Measurements from ENCODE around the gene ALOX12. TPM values are rescaled to one million over a fixed set of nuclear protein-coding genes. Genes with fewer than 3 reads are reported as not detected.

ALOX12 gene
- total RNA-seq, 3 donors from 2014 or later, result not detected

DNA sequence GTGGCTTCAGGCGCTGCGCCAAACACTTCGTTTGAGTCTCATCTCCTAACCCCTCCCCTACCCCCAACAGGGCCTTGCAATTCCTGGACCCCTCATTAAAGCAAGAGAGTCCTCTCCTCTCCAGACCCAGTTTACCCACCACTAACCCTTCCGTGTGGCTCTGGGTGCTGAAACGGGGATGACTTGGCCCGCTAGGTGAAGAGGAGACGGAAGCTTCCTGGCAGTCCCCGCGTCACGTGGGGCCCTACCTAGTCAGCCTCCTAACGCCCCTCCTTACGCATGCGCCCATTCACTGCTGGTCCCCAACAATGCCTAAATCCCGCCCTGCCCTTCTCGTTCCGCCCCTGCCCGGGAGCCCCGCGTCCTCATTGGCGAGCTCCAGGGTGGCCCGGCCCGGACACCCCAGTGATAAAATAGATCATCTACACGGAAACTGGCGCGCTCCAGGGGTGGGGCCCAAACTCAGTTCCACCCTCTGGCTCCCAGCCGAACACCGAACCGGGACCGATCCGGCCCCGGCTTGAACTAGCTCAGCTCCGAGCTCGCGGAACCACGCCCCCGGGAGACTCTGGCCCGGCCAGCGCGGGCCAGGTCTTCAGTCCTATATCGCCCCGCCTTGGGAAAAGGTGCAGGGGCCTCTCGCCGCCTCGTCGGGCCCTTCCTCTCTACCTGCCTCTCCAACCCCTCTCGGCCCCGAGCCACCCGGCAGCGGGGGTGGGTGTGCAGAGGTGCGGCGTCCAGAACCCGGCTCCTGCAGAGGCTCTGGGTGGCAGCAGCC, 39.9 kb downstream of the ALOX12 start, which contains the start of gene SLC16A13:
SLC16A13 (plus strand) TSS at position 425 of the 778 bp plus-strand sequence. CDS start 368 bp downstream, outside the sequence.
- H3K27ac ChIP-seq, result peak within 1 kb of the TSS; percentile 94 to 96
- H3K4me3 ChIP-seq, result peak within 1 kb of the TSS; percentile 55 to 91 (median 71)
- TF ChIP-seq POLR2A (IDR thresholded peaks at IDR 0.05), result peak; percentile 24
- TF ChIP-seq, protein P1, sequence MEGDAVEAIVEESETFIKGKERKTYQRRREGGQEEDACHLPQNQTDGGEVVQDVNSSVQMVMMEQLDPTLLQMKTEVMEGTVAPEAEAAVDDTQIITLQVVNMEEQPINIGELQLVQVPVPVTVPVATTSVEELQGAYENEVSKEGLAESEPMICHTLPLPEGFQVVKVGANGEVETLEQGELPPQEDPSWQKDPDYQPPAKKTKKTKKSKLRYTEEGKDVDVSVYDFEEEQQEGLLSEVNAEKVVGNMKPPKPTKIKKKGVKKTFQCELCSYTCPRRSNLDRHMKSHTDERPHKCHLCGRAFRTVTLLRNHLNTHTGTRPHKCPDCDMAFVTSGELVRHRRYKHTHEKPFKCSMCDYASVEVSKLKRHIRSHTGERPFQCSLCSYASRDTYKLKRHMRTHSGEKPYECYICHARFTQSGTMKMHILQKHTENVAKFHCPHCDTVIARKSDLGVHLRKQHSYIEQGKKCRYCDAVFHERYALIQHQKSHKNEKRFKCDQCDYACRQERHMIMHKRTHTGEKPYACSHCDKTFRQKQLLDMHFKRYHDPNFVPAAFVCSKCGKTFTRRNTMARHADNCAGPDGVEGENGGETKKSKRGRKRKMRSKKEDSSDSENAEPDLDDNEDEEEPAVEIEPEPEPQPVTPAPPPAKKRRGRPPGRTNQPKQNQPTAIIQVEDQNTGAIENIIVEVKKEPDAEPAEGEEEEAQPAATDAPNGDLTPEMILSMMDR (IDR thresholded peaks at IDR 0.05), result peak in 2 of 3 donors; percentile 11 to 14
- TF ChIP-seq POLR2AphosphoS5 (IDR thresholded peaks at IDR 0.05), result peak; percentile 50 to 90 (median 70)

DNA sequence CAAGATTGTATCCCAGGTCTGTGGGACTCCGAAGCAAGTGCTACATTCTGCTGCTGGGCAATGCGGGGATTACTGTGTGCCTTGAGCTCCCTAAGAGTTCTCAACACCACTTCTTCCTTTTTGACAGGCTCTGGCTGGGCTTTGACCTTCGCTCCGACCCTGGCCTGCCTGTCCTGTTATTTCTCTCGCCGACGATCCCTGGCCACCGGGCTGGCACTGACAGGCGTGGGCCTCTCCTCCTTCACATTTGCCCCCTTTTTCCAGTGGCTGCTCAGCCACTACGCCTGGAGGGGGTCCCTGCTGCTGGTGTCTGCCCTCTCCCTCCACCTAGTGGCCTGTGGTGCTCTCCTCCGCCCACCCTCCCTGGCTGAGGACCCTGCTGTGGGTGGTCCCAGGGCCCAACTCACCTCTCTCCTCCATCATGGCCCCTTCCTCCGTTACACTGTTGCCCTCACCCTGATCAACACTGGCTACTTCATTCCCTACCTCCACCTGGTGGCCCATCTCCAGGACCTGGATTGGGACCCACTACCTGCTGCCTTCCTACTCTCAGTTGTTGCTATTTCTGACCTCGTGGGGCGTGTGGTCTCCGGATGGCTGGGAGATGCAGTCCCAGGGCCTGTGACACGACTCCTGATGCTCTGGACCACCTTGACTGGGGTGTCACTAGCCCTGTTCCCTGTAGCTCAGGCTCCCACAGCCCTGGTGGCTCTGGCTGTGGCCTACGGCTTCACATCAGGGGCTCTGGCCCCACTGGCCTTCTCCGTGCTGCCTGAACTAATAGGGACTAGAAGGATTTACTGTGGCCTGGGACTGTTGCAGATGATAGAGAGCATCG, 42.4 kb downstream of the ALOX12 start:
- Histone ChIP-seq H3K36me3 (no peaks in the 10 kb centered on the region), H3K27me3 (no peaks in the 10 kb centered on the region), H3K9me3 (no peaks in the 10 kb centered on the region), H3K4me3 (no peak overlapping the region), H3K27ac (peak overlapping the region in 1 of 2 donors; percentile 7), H3K4me1 (peaks cover 12 to 13% of the 10 kb centered on the region in 2 donors)
- no peak for DNase-seq (ENCODE audit: low spot score in 2 of 2)
- TF ChIP-seq POLR2A (IDR thresholded peaks at IDR 0.05) (no peak), POLR2AphosphoS5 (IDR thresholded peaks at IDR 0.05) (no peak)
- TF ChIP-seq, protein P1 (IDR thresholded peaks at IDR 0.05), result no peak
- intact Hi-C loops (cut with DNase I; ENCODE audit: low total_unique reads), result no loop called here

More for the DNA sequence above, 39.9 kb downstream of the ALOX12 start, which contains the start of gene SLC16A13:
- H3K36me3 ChIP-seq, result no peaks in the 10 kb centered on the region
- no peaks in the 10 kb centered on the region for H3K27me3 ChIP-seq
- H3K4me1 ChIP-seq, result peaks cover 0 to 8% of the 10 kb centered on the region in 2 donors
- intact Hi-C loops (cut with DNase I; ENCODE audit: low total_unique reads), result no loop called here
- DNase-seq (ENCODE audit: low spot score in 2 of 2), result peak; percentile 96 to 98
- no peaks in the 10 kb centered on the region for H3K9me3 ChIP-seq

DNA sequence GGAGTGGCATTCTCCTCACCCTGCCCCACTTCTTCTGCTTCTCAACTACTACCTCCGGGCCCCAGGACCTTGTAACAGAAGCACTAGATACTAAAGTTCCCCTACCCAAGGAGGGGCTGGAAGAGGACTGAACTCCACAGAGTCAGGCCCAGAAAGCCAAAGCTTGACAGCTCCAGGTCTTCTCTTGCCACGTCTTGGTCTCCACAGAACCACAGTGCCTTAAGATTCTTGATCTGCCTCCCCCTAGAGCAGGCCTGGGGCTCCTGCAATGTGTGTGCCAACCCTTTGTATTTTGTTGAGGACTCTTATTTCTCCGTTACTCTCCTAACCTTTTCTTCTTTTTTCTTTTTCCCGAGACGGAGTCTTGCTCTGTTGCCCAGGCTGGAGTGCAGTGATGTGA, 44.0 kb downstream of the ALOX12 start:
- intact Hi-C loops (cut with DNase I; ENCODE audit: low total_unique reads), result no loop called here
- H3K4me3 ChIP-seq, result no peak overlapping the region
- H3K27me3 ChIP-seq, result no peaks in the 10 kb centered on the region
- no peak for DNase-seq (ENCODE audit: low spot score in 2 of 2)
- no peaks in the 10 kb centered on the region for H3K36me3 ChIP-seq
- peaks cover 12 to 13% of the 10 kb centered on the region in 2 donors for H3K4me1 ChIP-seq
- no peaks in the 10 kb centered on the region for H3K9me3 ChIP-seq
- no peak overlapping the region for H3K27ac ChIP-seq
- TF ChIP-seq, protein P1 (IDR thresholded peaks at IDR 0.05), result no peak
- TF ChIP-seq POLR2AphosphoS5 (IDR thresholded peaks at IDR 0.05) (no peak), POLR2A (IDR thresholded peaks at IDR 0.05) (no peak)

DNA sequence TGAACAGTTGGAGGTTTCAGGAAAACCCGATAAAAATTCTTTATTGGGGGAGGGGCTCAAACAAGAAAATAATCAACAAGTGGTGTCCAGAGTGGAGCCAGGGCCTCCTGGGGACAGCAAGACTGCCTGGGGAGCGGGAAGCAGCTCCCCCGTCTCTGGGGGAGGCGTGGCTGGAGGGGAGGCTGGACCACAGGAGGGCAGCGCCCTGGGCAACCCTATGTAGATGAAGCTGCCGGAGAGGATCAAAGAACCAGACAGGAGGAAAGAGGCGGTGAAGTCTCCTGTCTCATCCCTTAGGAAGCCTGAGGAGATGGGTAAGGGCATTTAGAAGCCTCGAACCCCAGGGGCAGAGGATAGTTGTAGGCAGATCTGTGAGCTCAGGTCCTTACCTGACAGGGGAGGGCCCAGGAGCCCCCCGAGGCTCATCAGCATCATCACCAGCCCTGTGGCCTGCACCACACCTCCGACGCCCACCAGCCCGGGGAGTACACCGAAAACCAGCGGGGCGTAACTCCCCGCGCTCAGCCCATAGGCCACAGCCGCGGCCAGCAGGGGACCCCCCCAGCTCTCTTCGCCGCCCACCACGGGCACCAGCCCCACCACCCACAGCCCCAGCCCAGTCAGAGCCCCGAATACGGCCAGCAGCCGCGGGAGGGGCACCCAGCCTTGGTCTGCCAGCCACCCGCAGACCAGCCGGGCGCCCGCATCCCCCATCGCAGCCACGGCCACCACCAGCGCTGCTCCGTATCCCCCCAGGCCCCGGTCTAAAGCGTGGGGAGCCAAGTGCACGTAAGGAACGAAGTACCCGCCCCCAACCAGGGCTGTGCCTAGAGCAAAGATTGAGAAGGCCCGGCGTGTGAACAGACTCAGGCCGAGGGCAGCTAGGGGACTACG, 46.0 kb downstream of the ALOX12 start:
- DNase-seq (ENCODE audit: low spot score in 2 of 2), result no peak
- H3K4me3 ChIP-seq, result peak overlapping the region in 2 of 3 donors; percentile 57 to 81
- intact Hi-C loops (cut with DNase I; ENCODE audit: low total_unique reads), result no loop called here
- peak overlapping the region; percentile 89 for H3K27ac ChIP-seq
- no peaks in the 10 kb centered on the region for H3K36me3 ChIP-seq
- no peaks in the 10 kb centered on the region for H3K27me3 ChIP-seq
- TF ChIP-seq POLR2A (IDR thresholded peaks at IDR 0.05) (no peak), POLR2AphosphoS5 (IDR thresholded peaks at IDR 0.05) (no peak)
- TF ChIP-seq, protein P1 (IDR thresholded peaks at IDR 0.05), result no peak
- H3K4me1 ChIP-seq, result peaks cover 6 to 12% of the 10 kb centered on the region in 2 donors
- no peaks in the 10 kb centered on the region for H3K9me3 ChIP-seq
